ENCODE data around the gene ORMDL2. TPM values are rescaled to one million over a fixed set of nuclear protein-coding genes. Genes with fewer than 3 reads are reported as not detected.

ORMDL2 gene
- total RNA-seq, 3 donors from 2014 or later, result 13.1 to 28.5 (median 21.0) TPM

DNA sequence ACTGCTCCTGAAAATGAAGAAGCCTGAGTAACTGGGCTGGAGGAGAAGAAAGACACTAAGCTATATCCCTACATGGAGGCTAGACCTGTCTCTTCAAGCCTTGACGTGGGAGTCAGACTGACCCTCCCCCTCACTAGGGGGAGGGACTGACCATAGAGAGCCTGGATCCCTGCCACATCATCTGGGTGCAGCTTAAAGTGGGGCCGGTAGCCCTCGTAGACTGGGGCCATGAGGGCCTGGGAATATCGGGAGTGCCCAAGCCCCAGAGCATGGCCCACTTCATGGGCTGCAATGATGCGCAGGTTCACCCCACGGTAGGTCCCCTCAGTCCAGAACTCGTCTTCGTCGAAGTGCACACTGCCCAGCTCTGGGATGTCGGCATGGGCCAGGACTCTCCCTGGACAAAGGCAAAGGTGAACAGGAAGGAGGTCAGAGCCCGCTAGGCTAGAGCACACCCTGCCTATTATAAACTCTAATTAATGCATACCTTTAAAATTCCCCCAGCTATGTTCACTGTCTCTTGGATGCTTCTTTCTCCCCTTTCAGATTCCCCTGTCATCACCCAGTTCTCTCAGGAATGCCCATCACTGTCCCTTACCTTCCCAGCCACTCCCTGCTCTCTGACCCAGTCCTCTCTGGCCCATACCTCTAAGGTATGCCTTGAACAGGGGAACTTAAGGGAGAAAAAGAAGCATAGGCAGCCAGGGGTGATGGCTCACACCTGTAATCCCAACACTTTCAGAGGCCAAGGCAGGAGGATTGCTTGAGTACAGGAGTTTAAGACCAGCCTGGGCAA, 21.7 kb downstream of the ORMDL2 start:
- Histone ChIP-seq H3K36me3 (no peaks in the 10 kb centered on the region), H3K27me3 (no peaks in the 10 kb centered on the region), H3K4me3 (no peak overlapping the region), H3K4me1 (no peaks in the 10 kb centered on the region), H3K9me3 (no peaks in the 10 kb centered on the region), H3K27ac (no peak overlapping the region)
- DNase-seq (ENCODE audit: low spot score in 2 of 2), result no peak
- intact Hi-C loops (cut with DNase I; ENCODE audit: low total_unique reads), result loop anchor here (10.0 kb wide), 1 partner anchor 95 kb away; the partner anchor contains the start of gene DGKA
- no peak for TF ChIP-seq POLR2AphosphoS5 (IDR thresholded peaks at IDR 0.05)
- TF ChIP-seq, protein P1, sequence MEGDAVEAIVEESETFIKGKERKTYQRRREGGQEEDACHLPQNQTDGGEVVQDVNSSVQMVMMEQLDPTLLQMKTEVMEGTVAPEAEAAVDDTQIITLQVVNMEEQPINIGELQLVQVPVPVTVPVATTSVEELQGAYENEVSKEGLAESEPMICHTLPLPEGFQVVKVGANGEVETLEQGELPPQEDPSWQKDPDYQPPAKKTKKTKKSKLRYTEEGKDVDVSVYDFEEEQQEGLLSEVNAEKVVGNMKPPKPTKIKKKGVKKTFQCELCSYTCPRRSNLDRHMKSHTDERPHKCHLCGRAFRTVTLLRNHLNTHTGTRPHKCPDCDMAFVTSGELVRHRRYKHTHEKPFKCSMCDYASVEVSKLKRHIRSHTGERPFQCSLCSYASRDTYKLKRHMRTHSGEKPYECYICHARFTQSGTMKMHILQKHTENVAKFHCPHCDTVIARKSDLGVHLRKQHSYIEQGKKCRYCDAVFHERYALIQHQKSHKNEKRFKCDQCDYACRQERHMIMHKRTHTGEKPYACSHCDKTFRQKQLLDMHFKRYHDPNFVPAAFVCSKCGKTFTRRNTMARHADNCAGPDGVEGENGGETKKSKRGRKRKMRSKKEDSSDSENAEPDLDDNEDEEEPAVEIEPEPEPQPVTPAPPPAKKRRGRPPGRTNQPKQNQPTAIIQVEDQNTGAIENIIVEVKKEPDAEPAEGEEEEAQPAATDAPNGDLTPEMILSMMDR (IDR thresholded peaks at IDR 0.05), result no peak
- no peak for TF ChIP-seq POLR2A (IDR thresholded peaks at IDR 0.05)

DNA sequence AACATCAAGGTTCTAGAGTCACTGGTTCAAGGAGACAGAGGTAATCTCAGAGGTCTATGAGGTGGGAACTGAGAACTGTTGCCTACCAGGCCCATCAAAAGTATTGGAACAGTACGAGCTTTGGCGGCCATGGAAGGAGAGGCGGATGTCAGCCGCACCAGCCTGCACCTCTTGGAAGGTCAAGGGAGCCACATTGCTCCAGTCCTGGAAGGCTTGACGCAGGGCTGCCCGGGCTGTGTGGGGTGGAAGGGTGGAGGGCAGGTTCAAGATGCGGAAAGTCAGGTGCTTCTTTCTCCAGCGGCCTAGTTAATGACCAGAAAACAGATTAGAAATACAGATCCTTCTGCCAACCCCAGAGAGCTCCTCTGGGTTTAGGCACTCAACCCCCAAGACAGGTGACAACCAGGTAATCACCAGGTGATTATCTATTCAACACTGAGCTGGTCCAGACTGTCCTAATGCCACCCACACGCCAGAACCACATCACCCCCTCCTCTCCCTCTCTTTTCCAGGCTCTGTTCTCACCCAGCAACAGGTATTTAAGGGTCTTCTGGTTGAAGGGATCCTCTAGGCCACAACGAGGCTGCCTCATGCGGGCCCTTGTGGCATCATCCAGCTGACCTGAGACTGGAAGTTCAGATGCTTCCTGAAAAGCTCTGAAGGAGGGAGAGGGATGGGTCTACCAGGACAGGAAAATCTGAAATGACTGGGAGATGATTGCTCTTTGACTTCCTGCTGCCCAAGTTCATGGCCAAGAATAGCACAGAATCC, 22.9 kb downstream of the ORMDL2 start:
- Histone ChIP-seq H3K27me3 (no peaks in the 10 kb centered on the region), H3K4me1 (no peaks in the 10 kb centered on the region), H3K9me3 (no peaks in the 10 kb centered on the region), H3K27ac (peak overlapping the region in 1 of 2 donors; percentile 13), H3K36me3 (no peaks in the 10 kb centered on the region), H3K4me3 (peak overlapping the region in 2 of 3 donors; percentile 55 to 68)
- no peak for TF ChIP-seq POLR2A (IDR thresholded peaks at IDR 0.05)
- TF ChIP-seq, protein P1 (IDR thresholded peaks at IDR 0.05), result no peak
- no peak for TF ChIP-seq POLR2AphosphoS5 (IDR thresholded peaks at IDR 0.05)
- intact Hi-C loops (cut with DNase I; ENCODE audit: low total_unique reads), result no loop called here
- DNase-seq (ENCODE audit: low spot score in 2 of 2), result no peak

DNA sequence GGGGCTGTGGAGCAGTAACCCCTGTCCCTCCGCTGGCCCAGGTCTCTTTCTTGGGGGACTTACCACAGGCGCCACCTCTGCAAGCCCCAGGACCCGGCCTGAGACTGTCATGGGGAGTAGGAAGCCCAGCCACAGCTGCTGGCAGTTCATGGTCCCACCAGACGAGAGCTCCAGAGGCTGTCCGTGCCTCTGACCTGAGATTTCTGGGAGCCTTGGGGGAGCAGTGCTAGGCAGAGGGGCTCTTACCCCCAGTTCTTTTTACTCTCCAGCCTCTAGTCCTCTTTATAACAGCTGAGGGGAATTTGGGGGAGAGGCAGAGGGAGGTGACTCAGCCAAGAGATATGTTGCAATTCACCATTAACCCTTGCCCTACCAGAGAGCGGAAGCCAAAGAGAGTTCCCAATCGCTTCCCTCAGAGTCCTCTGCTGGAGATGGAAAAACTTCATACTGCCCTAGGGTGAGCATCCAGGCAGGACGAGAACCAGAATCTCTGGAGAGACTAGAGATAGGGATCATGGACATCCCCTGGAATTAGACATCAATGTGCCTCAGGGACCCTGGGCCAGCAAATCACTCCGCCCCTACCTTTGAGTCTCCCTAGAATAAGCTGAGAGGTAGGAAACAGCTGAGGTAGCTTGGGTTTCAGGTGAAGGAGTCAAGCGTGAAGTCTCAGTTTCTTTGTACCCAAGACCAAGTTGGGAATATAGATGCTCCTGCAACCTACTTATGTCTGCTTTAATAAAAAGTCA, 25.0 kb downstream of the ORMDL2 start, which contains the start of gene MMP19:
Gene MMP19 (minus strand): TSS at position 256 of the 749 bp plus-strand sequence. CDS start 106 bp downstream, at position 150.
- intact Hi-C loops (cut with DNase I; ENCODE audit: low total_unique reads), result no loop called here
- H3K9me3 ChIP-seq, result no peaks in the 10 kb centered on the region
- H3K27ac ChIP-seq, result peak within 1 kb of the TSS; percentile 74 to 84
- peak in 2 of 3 donors; percentile 38 to 57 for TF ChIP-seq POLR2AphosphoS5 (IDR thresholded peaks at IDR 0.05)
- TF ChIP-seq, protein P1 (IDR thresholded peaks at IDR 0.05), result no peak
- peak; percentile 36 for TF ChIP-seq POLR2A (IDR thresholded peaks at IDR 0.05)
- H3K27me3 ChIP-seq, result no peaks in the 10 kb centered on the region
- peak within 1 kb of the TSS; percentile 48 to 68 (median 55) for H3K4me3 ChIP-seq
- DNase-seq (ENCODE audit: low spot score in 2 of 2), result no peak
- no peaks in the 10 kb centered on the region for H3K36me3 ChIP-seq
- peaks cover 0 to 8% of the 10 kb centered on the region in 2 donors for H3K4me1 ChIP-seq

DNA sequence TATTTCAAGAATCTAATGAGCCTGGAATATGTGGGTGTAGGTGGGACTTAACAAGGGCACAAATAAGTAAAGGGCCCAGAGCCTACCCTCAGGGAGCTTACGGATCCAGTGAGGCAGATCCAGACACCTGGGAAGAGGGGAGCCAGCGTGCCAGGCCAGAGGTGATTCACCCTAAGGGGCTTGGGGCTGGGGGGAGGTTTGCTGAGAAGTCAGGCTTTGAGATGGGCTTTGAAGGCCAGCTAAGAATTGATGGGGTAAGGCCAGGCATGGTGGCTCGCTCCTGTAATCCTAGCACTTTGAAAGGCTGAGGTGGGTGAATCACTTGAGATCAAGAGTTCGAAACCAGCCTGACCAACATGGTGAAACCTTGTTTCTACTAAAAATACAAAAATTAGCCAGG, 25.6 kb downstream of the ORMDL2 start:
- Histone ChIP-seq H3K36me3 (no peaks in the 10 kb centered on the region), H3K4me3 (no peak overlapping the region), H3K27ac (peak overlapping the region; percentile 74 to 84), H3K4me1 (peaks cover 0 to 8% of the 10 kb centered on the region in 2 donors), H3K9me3 (no peaks in the 10 kb centered on the region), H3K27me3 (no peaks in the 10 kb centered on the region)
- intact Hi-C loops (cut with DNase I; ENCODE audit: low total_unique reads), result no loop called here
- TF ChIP-seq POLR2A (IDR thresholded peaks at IDR 0.05) (no peak), POLR2AphosphoS5 (IDR thresholded peaks at IDR 0.05) (no peak)
- TF ChIP-seq, protein P1 (IDR thresholded peaks at IDR 0.05), result no peak
- no peak for DNase-seq (ENCODE audit: low spot score in 2 of 2)

All from breast epithelium (tissue), 4 donors.